HG02610 (cell line): ENCODE measurements around the gene RLIM.
"Not testable (repeated sequence)": the region's sequence is repeated elsewhere in the genome, so short reads cannot be mapped to it uniquely, and the experiment has no call there.

Experiments used
- ATAC-seq: cut with Tn5 transposase; IDR thresholded peaks from one replicate; pipeline ENCODE4 v1.9.1; 2021; ENCODE audit warnings: mild to moderate bottlenecking, moderate library complexity; ENCODE audit not compliant: unreplicated experiment

Gene RLIM, protein sequence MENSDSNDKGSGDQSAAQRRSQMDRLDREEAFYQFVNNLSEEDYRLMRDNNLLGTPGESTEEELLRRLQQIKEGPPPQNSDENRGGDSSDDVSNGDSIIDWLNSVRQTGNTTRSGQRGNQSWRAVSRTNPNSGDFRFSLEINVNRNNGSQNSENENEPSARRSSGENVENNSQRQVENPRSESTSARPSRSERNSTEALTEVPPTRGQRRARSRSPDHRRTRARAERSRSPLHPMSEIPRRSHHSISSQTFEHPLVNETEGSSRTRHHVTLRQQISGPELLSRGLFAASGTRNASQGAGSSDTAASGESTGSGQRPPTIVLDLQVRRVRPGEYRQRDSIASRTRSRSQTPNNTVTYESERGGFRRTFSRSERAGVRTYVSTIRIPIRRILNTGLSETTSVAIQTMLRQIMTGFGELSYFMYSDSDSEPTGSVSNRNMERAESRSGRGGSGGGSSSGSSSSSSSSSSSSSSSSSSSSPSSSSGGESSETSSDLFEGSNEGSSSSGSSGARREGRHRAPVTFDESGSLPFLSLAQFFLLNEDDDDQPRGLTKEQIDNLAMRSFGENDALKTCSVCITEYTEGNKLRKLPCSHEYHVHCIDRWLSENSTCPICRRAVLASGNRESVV

DNA sequence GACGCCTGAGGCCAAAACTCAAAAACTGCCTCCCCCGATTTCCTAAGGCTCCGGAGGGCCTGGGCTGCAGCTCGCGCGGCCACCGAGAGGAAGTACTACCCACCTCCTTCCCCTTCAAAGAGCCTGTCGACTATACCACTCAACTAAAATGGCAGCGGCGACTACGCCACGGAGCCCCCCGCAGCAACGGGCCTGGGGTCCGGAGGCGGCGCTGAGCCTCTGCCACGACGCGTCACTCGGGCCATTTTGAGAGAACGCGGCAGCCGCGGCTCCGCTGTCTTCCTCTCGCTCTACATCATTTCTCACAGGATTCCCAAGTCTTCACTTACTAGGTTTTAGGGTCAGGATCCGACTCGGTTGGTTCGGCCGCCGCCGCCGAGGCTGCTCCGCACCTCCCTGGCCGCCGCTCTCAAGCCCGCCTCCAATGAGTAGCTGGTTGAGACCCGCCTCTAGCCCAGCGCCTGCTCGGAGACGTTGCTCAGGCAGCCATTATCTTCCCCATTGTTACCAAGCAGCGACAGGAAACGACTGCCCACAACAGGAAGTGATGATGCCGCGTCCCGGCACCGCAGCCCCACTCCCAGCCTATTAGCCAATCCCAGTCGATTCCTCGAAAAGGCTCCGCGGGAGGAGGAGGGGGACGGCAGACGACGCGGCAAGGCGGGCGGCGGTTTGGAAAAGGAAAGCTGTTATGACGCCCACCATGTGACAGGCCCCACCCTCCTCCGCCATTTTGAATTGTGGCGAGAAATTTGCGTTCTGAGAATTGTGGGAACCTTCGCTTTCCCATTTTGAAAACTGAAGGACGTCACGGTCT lies at the start of gene RLIM:
RLIM (minus strand) TSS at position 532 of the 817 bp plus-strand sequence. CDS start 18,647 bp downstream, outside the sequence.
- ATAC-seq = peak; percentile 97

DNA sequence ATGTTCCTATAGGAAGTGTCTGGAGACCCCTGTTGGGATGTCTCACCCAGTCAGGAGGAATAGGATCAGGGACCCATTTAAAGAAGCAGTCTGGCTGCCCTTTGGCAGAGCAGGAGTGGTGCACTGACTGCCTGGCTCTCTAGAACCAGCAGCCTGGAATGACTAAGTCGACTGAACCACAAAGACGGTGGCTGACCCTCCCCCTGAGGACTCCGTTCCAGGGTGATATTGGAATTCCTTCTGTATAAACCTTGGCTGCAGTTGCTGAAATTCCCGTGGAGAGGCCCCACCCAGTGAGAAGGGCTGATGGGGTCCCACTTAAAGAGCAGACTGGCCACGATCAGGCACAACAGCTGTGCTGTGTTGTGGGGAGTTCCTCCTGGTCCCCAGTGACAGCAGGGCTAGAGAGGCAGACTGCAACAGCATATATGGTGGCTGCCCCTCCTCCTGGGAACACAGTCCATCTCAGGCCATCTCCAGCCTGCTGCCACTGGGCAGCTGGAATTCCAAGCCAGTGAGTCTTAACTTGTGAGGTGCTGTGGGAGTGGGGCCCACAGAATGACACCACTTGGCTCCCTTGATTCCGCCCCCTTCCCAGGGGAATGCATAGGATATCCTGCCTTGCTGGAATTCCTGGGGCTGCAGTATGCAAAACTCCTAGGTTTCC lies 41.8 kb upstream of the RLIM start:
- no peak for ATAC-seq

DNA sequence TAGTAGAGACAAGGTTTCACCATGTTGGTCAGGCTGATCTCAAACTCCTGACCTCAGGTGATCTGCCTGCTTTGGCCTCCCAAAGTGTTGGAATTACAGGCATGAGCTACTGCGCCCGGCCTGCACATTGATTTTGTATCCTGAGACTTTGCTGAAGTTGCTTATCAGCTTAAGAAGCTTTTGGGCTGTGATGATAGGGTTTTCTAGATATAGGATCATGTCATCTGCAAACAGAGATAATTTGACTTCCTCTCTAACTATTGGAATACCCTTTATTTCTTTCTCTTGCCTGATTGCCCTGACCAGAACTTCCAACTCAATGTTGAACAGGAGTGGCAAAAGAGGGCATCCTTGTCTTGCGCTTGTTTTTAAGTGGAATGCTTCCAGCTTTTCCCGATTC lies 40.5 kb upstream of the RLIM start:
- not testable (repeated sequence) for ATAC-seq

DNA sequence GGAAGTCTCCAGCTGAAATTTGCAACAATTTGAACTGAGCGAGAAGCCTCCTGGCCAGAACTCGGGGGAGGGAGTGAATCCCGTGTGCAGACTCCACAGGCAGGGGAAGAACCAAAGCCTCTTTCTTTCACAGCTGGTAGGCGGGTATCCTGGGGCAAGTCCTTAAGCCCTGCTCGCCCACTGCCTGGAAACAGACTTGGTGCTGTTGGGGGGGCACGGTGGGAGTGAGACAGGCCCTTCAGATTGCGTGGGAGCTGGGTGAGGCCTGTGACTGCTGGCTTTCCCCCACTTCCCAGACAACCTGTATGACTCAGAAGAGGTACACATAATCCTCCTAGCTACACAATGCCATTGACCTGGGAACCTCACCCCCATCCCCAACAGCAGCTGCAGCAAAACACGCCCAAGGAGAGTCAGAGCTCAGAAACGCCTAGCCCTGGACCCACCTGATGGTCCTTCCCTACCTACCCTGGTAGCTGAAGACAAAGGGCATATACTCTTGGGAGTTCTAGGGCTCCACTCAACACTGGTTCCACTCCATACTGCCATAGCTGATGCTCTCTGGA lies 22.4 kb upstream of the RLIM start:
- ATAC-seq = no peak

DNA sequence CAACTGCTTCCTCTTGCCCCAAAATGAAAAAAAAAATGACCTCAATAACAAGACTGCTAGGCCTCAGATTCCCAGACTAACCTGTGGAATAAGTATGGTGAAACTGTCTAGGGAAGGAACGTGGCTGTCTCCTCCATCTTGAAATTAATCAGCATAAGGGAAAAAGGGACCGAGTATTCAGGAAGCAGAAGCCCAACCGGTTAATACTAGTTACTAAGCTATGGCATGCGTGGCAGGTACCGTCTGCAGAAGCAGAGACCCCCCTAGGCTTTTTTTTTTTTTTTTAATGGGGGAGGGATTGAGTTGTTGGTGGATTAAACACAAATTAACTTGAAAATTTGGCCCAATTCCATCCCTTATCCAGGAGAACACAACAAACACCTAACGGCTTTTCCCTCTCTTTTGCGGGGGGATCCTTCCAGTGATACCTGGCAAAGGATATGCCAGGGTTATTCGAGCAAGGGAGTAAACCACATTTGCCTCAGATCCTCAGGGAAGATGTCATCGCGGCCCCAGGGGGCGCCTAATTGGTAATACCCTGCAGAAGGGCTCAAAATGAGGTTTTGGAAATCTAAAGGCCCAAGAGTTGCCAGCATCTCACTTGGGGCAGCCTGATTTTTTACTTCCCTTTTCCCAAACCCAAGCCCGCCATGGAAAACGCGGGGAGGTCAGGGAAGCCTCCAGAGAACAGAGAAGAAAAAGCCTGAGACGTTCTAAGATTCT lies 893 bp downstream of the RLIM start:
- ATAC-seq = no peak

DNA sequence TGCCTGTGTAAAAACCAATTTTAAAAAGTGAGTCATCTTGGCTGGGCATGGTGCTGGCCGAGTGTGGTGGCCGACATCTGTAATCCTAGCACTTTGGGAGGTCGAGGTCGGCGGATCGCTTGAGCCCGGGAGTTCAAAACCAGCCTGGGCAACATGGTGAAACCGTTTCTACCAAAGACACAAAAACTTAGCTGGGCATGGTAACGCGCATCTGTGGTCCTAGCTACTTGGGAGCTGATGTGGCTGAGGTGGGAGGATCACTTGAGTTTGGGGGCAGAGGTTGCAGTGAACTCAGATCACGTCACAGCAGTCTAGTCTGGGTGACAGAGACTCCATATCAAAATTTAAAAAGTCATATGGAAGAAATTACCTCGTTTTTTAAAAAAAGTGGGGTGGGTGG lies 7.6 kb downstream of the RLIM start:
- no peak for ATAC-seq

DNA sequence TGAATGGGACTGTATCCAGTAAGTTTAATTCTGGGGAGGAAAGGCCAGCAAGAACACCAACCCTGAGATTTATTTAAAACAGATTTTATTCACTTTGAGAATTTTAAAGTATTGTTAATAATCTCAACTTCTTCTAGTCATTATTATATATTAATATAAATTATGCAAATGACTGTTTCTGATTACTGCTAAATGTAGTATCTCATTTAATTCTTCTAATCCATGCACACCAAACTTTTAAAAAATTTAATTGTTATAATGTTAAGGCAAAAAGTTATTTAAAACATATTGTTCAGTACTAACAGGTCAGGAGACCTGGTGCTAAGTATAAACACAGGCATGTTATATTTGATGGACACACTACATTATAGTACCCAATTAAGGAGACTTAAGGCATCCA lies 8.1 kb downstream of the RLIM start:
- no peak for ATAC-seq

DNA sequence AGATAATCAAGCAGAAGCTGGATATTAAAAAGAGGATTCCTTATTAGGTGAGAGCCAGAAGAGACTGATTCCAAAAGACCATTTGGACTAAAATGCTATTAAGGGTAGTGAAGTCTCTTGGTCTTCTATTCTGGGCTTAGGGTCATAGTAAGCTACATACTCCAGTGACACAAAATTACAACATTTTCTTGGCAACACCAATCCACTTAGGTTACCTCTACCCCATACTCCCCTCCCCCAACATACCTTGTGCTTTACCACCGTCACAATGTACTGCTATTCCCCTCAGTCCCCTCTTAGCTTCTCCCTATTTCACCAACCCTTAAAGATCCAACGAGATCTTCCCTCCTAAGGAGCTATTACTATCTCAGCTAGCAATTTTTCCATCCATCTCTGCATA lies 11.4 kb downstream of the RLIM start:
- ATAC-seq = no peak

DNA sequence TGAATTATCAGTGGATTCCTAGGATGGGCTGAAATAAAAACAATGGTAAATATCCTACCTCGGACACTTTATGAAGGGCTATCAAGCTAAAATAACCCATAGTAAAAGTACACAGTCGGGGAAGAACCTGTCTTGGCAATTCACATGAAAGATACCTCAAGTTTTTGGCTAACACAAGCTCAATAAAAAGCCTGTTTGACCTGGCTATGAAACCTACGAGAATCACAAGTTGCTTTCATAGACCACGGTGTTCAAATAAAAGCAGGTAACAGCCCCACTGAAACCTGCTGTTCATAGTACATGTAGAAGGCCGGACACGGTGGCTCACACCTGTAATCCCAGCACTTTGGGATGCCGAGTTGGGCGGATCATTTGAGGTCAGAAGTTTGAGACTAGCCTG lies 12.3 kb downstream of the RLIM start:
- ATAC-seq = no peak

DNA sequence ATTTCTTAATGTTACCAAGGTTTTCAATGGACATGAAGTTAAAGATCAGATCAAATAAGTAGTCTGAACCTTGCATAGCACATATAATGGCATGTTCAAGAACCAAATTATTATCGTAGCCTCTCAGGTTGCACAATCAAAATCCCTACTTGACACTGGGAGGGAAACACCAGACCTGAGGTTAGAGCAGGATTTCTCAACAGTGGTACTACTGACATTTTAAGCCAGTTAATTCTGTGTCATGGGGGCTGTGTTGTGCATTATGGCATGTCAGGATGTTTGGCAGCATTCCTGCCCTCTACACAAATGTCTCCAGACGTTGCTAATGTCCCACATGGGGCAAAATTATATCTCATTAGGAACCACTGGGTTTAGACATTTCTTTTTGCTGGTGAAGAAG lies 20.8 kb downstream of the RLIM start:
- no peak for ATAC-seq

DNA sequence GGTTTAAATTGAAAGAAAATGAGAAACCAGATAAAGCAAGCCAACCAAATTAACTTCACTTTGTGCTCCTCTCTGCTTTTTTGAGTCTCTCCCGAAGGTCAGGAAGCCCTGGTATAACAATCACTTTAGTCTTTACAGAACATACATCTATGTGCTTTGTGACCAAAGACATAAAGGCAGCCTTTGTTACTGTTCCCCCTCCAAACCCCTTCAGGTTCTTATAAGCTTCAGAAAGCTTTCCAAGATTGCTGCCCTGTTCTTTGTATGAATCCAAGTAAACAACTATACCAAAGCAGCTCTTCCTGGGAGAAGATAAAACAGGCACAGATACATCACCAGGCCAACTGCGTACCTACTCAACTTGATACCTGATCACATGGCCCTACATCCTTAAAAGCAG lies 28.7 kb downstream of the RLIM start:
- no peak for ATAC-seq

DNA sequence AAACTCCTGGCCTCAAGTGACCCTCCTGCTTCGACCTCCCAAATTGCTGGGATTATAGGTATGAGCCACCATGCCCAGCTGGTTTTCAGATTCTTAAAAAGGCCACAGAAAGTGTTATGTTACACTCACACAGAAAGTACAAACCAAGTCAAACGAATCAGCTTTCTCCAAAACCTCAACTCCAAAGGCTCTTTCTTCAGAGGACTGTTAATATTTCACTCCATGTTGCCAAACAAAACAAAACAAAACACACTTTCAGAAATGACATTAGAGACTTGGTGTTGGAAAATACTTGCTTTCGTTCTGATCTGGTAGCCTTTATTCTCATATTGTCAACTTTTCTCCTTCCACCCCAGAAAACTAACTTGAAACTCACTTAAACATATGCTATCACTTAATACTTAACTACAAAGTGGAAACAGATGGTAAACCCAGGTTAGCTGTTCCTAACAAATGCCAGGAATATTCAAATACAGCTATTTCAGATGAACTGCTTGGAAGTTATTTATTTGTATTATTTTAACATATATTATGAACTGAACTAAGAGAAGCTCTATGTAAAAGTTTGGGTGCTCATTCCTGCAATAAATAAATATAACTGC lies 34.7 kb downstream of the RLIM start:
- no peak for ATAC-seq

DNA sequence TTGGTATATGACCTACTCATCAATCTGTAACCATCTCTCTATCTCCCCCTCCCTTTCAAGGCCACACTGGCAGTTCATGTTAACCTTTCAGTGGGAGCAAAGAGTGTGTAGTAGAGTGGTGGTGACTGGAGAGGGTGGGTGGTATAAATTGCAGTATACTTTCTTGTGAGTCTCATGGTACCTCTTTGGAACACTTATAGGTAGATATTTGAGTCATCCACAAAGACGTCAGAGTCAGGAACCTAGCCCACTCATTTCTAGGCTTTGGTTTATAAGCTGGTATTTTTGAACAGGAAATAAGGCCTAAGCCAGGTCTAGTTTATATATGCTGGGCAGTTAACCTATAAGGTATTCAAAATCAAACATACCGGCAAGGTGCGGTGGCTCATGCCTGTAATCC lies 36.3 kb downstream of the RLIM start:
- peak; percentile 57 for ATAC-seq

DNA sequence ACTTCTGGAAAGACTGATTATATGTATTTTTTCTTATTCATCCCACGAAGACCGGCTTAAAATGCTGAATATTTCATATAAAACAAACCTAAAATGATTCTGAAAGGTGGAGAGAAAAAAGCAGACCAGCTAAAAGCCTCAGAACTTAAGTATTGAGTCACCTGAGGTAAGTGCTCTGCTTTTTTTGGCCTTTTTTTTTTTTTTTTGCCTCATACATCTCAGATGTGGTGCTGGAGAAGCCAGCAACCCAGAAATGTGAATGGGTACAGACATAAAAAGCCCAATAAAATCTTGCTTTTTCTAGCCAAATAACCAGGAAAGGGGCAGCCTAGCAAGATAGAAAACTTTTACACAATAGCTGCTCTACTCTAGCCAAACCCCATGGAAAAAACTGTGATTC lies 57.0 kb downstream of the RLIM start:
- ATAC-seq = no peak

DNA sequence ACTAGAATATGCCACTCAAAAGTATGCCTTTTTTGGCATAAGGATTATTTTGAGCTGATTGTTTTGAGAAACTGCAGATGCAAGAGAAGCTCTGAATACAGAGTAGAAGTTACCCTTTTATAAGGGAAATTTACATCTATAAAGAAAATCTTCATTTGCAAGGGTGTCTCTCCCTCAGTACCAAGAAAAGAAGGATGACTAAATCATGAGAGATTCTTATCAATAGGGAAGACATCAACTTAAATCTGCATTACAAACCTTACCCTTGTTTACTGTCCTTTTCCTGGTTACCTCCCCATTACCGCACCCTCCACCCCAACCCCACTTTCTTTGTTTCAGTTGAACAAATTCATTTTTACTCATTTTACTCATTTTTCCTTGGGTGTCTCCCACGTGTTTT lies 62.5 kb downstream of the RLIM start:
- no peak for ATAC-seq

DNA sequence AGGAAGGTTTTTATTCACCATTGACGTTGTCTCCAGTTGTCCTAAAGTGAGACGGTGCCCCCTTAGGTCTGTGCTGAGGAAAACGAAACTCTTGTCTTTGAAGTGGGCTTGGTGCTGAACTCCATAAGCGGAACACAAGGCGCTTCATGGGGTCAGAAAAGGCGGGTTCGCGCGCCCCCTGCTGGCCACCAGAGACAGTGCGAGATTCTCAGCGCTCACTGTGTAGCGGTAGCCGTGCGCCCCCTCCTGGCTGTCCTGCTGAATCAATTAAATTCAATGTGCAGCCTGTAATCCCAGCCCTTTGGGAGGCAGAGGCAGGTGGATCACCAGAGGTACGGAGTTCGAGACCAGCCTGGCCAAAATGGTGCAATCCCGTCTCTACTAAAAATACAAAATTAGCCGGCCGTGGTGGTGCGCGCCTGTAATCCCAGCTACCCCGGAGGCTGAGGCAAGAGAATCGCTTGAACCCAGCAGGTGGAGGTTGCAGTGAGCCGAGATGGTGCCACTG lies 64.1 kb downstream of the RLIM start:
- ATAC-seq = peak; percentile 81

DNA sequence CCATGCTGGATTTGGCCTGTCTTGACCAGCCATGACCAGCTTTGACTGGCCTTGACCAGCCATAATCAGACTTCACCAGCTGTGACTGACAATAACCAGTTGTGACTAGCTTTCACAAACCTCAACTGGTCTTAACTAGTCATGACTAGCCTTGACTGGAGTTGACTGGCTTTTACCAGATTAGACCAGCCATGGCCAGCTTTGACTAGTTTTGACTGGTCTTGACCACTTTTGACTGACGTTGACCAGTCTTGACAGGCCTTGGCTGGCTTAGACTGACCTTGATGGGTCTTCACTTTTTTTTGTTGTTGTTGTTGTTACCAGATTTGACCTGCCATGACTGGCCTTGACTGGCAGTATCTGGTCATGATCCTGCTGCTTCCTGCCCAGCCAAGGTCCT lies 67.4 kb downstream of the RLIM start:
- ATAC-seq = no peak

DNA sequence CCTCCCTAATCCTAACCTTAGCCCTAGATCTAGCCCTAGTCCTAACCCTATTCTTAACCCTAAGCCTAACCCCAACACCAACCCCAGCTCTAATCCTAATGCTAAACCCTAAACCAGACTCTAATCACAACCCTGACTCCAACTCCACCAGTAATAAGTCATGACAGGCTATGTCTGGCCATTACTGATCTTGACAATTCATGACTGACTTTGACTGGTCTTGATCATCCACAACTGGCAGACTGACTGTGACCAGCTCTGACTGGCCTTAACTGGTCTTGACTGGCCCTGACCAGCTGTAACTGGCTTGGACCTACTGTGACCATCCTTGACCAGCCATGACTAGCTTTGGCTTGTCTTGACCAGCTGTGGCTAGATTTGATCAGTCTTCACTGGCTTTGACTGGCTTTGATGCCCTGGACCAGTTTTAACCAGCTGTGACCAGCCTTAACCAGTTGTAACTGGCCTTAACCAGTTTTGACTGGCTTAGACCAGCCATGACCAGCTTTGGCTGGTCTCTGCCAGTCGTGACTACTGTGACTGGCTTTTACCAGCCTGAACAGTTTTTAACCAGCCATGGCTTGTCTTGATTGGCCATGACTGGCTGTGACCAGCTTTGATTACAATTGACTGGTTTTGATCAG lies 68.4 kb downstream of the RLIM start:
- no peak for ATAC-seq

DNA sequence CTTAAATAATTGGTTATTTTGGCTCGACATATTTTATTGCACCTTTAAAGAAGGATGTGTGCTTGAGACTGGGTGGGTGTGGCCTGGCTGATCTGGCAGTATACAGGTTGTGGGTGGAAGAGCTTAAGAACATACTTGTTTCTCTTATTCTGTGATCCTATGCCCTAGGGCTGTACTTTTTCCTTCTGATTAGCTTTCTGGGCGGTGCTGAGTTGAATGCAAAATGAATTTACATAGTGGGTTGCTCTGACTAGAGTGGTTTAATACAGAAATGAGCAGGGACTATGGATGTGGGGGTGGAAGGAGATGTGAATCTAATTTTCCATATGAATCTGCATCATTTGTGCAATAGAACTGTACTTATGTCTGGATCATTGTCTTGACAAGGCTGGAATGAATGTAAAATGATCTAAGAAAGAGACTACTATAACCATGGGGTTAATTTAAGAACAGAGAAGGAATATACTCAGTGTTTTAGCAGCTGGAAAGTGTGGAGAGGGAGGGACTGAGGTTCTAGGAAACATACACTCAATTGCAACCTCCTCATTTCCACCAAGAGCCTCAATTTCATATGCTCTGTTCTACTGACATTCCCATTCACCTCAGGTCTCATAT lies 73.7 kb downstream of the RLIM start:
- ATAC-seq = no peak
